Stimulated activated naive CD8-positive, alpha-beta T cell treated with anti-CD3 and anti-CD28 coated beads, Interleukin-15, Interleukin-2, amounts not matched to agents 100 ng/mL and 50 ng/mL, for 24 hours (primary cell): Measurements from ENCODE around the gene ADORA2A.

Source experiments
- H3K27ac Mint-ChIP-seq: one replicate; pipeline ENCODE4 v1.8.0; 2021; ENCODE audit warnings: mild to moderate bottlenecking, mixed read lengths
- H3K27me3 Mint-ChIP-seq: one replicate; pipeline ENCODE4 v1.8.0; 2021; ENCODE audit warnings: mixed read lengths
- H3K36me3 Mint-ChIP-seq: one replicate; pipeline ENCODE4 v1.8.0; 2021; ENCODE audit warnings: low read depth, mixed read lengths
- H3K4me1 Mint-ChIP-seq: one replicate; pipeline ENCODE4 v1.8.0; 2021; ENCODE audit warnings: low read depth, mixed read lengths
- H3K4me3 Mint-ChIP-seq: one replicate; pipeline ENCODE4 v1.8.0; 2021; ENCODE audit warnings: mild to moderate bottlenecking, mixed read lengths
- H3K9me3 Mint-ChIP-seq: one replicate; pipeline ENCODE4 v1.8.0; 2021; ENCODE audit warnings: mixed read lengths

Gene ADORA2A

DNA sequence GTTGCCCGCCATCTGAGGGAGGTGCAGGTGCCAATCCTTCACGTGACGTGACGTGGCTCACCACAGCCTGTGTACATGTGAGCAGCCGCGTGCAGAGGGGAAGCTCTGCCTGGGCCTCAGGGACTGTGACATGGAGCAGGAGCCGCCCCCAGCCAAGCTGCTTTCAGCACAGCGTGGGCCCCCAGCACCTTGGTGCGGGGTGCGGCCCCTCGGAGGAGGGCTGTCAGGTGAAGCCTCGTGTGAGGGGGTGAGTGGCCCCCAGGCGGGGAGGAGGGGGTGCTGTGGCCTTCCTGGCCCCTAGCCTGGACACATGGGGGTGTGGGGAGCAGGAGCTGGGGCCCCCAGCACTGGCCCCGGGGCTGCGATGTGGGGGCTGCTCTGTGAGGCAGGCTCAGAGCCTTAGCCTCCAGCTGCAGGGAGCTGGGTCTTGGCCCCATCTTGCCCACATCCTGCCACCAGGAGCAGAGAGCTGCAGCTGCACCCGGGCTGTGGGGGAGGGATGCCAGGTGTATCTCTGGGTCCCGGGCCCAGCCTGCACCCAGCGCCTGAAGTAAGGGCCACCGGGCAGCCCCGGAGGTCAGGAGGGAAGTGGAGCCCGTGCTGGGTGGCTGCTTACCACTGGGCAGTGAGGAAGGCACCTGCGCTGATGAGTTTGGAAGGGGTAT lies at the start of gene ADORA2A:
Gene ADORA2A (plus strand): TSS at position 100 of the 665 bp plus-strand sequence. CDS start 5,806 bp downstream, outside the sequence.
- Mint-ChIP-seq H3K4me1 (peaks cover 63% of the 10 kb centered on the region), H3K36me3 (peaks cover 19% of the 10 kb centered on the region), H3K9me3 (no peaks in the 10 kb centered on the region), H3K4me3 (peak within 1 kb of the TSS; percentile 89), H3K27me3 (no peaks in the 10 kb centered on the region), H3K27ac (peak within 1 kb of the TSS; percentile 95)

DNA sequence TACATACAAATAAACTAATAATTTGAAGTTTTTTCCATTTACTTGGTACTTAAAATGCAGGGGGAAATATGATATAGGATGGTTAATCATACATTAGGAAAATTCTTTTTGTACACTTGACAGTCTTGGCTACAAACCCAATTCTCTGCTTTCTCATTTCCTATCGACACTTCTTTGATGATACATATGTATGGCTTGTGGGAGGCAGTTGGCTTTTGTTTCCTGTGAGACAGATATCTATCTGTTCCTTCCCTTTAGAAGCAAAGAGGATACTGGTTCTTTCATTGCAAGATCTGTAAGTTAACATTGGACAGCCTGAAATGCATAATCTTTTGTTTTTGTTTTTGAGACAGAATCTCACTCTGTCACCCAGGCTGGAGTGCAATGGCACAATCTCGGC lies 47.9 kb upstream of the ADORA2A start:
- Mint-ChIP-seq H3K27me3 (no peaks in the 10 kb centered on the region), H3K4me3 (no peak overlapping the region), H3K36me3 (peaks cover 70% of the 10 kb centered on the region), H3K4me1 (peaks cover 20% of the 10 kb centered on the region), H3K9me3 (no peaks in the 10 kb centered on the region), H3K27ac (no peak overlapping the region)

DNA sequence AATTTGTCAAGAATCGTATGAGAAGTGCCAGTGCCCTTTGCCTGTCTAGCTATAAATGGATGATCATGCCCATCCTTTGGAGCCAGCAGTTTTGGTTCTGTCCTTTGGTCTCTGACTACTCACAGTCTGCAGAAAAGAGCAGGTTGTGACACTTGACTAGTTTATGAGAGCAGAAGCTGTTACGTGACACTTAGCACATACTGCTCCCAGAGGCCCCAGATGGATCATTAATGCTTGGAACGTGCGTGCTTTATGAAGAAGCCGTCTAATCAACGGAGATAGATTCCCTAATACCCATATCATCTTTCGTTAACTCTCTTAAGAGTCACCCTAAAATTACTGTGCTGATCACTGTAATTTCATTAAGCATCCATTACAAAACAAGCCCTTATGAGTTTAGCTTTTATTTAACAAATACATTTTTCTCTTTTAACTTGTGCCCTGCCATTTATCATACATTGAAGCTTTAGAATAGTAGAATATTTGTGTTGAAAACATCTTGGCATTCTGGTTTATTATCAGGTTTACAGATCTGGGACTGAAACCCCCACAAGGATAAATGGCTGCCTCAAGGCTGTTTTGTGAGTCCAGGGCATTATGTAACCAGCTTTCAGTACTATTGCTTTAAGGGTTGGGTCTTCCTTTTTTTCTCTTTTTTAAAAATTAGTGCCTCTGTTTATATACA lies 47.0 kb upstream of the ADORA2A start:
- Mint-ChIP-seq H3K4me3 (no peak overlapping the region), H3K9me3 (no peaks in the 10 kb centered on the region), H3K27me3 (no peaks in the 10 kb centered on the region), H3K4me1 (peaks cover 20% of the 10 kb centered on the region), H3K27ac (no peak overlapping the region), H3K36me3 (peaks cover 63% of the 10 kb centered on the region)

GRCh38 chr22:24380905-24381230 lies 46.5 kb upstream of the ADORA2A start:
- H3K4me1 Mint-ChIP-seq: peaks cover 20% of the 10 kb centered on the region
- H3K27me3 Mint-ChIP-seq: no peaks in the 10 kb centered on the region
- H3K36me3 Mint-ChIP-seq: peaks cover 58% of the 10 kb centered on the region
- no peak overlapping the region for H3K27ac Mint-ChIP-seq
- no peak overlapping the region for H3K4me3 Mint-ChIP-seq
- H3K9me3 Mint-ChIP-seq: no peaks in the 10 kb centered on the region

DNA sequence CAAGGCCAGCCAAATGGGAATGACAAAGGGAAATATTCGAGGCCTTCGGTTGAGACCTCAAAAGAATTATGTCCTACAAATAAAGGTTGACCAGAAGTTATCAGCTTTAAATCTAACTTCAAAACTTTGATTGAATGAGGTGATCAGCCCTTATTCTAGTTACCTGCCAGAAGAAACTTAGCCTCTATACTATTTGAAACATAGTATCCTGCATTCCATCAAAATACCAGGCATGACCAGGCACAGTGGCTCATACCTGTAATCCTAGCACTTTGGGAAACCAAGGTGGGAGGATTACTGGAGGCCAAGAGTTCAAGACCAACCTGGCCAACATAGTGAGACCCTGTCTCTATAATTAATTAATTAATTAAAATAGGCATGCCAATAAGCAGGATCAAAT lies 44.3 kb upstream of the ADORA2A start:
- H3K27ac Mint-ChIP-seq: no peak overlapping the region
- H3K36me3 Mint-ChIP-seq: peaks cover 44% of the 10 kb centered on the region
- H3K9me3 Mint-ChIP-seq: no peaks in the 10 kb centered on the region
- peaks cover 20% of the 10 kb centered on the region for H3K4me1 Mint-ChIP-seq
- no peaks in the 10 kb centered on the region for H3K27me3 Mint-ChIP-seq
- H3K4me3 Mint-ChIP-seq: no peak overlapping the region

- H3K27ac Mint-ChIP-seq: peak overlapping the region; percentile 12
Observed at GRCh38 chr22:24384131-24384530, 43.3 kb upstream of the ADORA2A start.

GRCh38 chr22:24386937-24387471 lies 40.4 kb upstream of the ADORA2A start:
- Mint-ChIP-seq H3K27ac (no peak overlapping the region), H3K36me3 (peaks cover 25% of the 10 kb centered on the region), H3K27me3 (no peaks in the 10 kb centered on the region), H3K4me3 (no peak overlapping the region), H3K9me3 (no peaks in the 10 kb centered on the region), H3K4me1 (peaks cover 5% of the 10 kb centered on the region)

More at GRCh38 chr22:24384131-24384530, 43.3 kb upstream of the ADORA2A start:
- no peaks in the 10 kb centered on the region for H3K9me3 Mint-ChIP-seq
- peaks cover 34% of the 10 kb centered on the region for H3K36me3 Mint-ChIP-seq
- H3K4me3 Mint-ChIP-seq: no peak overlapping the region
- H3K4me1 Mint-ChIP-seq: peaks cover 10% of the 10 kb centered on the region
- no peaks in the 10 kb centered on the region for H3K27me3 Mint-ChIP-seq

DNA sequence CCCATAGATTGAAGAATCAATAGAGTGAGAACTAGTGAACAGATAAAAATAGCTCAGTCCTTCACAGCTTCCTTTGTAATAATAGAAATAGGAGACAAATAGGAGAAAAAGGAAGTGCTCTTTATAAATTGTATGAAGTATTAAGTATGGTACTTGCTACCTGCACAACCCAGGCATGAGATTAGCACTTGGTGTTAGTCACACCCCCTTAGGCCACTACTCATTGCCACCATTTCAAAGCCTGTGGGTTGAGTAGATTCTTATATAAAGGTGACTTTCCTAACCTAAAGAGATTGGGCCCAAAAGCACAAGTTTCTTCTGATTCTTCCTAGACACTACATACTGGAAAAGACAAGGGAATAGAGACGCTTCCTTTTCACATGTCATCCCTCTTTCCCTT lies 37.7 kb upstream of the ADORA2A start:
- Mint-ChIP-seq H3K36me3 (peaks cover 12% of the 10 kb centered on the region), H3K4me3 (no peak overlapping the region), H3K9me3 (no peaks in the 10 kb centered on the region), H3K27ac (no peak overlapping the region), H3K27me3 (no peaks in the 10 kb centered on the region), H3K4me1 (peaks cover 5% of the 10 kb centered on the region)

DNA sequence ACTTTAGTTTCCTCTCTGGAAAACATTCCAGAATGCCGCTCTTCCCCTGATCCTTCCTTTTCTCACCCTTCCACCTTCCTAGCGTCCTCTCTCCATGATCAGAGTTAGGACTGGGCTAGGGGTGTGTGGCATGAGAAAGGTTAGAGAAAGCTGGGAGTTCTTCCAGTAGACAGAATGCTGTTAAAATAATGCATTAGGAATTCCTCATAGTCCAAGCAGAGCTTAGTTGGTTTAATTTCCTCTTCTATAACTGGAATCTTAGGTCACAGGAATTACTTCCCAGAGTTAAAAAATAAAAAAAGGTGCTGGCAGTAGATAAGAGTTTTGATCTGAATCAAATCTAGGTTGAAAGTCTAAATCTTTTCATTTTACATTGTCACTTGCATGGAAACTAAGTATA lies 37.2 kb upstream of the ADORA2A start:
- Mint-ChIP-seq H3K27me3 (no peaks in the 10 kb centered on the region), H3K4me3 (no peak overlapping the region), H3K27ac (no peak overlapping the region), H3K9me3 (no peaks in the 10 kb centered on the region), H3K4me1 (peaks cover 5% of the 10 kb centered on the region), H3K36me3 (peaks cover 14% of the 10 kb centered on the region)

DNA sequence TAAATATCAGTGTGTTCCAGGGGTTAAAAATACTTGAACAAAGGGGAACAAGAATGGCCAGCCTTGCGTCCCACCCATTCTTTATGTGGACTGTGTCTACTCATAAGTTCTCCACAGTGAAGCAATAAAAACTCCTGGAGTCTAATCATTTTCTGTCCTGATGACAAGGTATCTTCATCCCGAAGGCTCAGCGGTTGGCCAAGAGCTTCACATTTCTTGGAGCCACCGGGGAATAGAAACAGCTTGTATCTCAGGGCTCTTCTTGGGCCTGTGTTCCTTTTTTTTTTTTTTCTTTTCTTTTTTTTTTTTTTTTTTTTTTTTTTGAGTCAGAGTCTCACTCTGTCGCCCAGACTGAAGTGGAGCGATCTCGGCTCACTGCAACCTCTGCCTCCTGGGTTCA lies 36.8 kb upstream of the ADORA2A start:
- Mint-ChIP-seq H3K27ac (no peak overlapping the region), H3K4me3 (no peak overlapping the region), H3K4me1 (peaks cover 5% of the 10 kb centered on the region), H3K9me3 (no peaks in the 10 kb centered on the region), H3K36me3 (peaks cover 17% of the 10 kb centered on the region), H3K27me3 (no peaks in the 10 kb centered on the region)

- Mint-ChIP-seq H3K27me3 (no peaks in the 10 kb centered on the region), H3K4me3 (no peak overlapping the region), H3K27ac (no peak overlapping the region), H3K4me1 (peaks cover 5% of the 10 kb centered on the region), H3K36me3 (peaks cover 22% of the 10 kb centered on the region), H3K9me3 (no peaks in the 10 kb centered on the region)
Observed at GRCh38 chr22:24391836-24392217, 35.6 kb upstream of the ADORA2A start.

DNA sequence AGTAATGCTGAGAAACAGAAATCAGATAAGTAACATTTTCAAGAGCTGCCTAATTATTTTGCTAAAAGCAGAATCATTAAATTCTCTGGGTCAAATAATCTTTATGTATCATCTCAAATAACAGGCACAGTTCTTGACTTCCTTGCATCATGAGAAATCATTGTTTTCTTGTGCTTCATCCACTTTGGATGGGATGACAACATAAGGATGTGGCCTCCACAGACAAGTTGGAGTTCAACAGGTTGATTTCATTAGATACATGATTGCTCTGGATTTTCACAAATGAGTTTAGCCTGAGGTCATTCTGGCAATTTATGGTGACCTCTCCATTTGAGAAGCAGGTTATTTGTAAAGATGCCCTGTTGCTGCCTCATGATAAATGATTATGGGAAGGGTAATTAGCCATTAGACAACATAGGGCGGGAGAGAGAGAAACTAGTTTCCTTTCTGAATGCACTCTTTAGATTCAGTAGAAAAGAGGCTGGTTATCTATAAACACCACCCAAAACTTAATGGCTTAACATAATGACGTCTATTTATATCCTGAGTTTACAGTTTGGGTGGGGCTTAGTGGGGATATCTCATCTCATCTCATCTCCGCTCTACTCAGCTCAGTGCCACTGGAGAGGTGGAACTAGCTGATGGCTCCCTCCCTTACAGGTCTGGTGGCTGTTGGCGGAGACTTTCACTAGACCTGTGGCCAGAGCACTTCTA lies 35.0 kb upstream of the ADORA2A start:
- H3K4me1 Mint-ChIP-seq: peaks cover 5% of the 10 kb centered on the region
- H3K27me3 Mint-ChIP-seq: no peaks in the 10 kb centered on the region
- no peak overlapping the region for H3K27ac Mint-ChIP-seq
- H3K4me3 Mint-ChIP-seq: no peak overlapping the region
- H3K9me3 Mint-ChIP-seq: no peaks in the 10 kb centered on the region
- peaks cover 23% of the 10 kb centered on the region for H3K36me3 Mint-ChIP-seq

GRCh38 chr22:24393012-24393559 lies 34.3 kb upstream of the ADORA2A start:
- Mint-ChIP-seq H3K27me3 (no peaks in the 10 kb centered on the region), H3K9me3 (no peaks in the 10 kb centered on the region), H3K36me3 (peaks cover 29% of the 10 kb centered on the region), H3K27ac (no peak overlapping the region), H3K4me3 (no peak overlapping the region), H3K4me1 (peaks cover 6% of the 10 kb centered on the region)

DNA sequence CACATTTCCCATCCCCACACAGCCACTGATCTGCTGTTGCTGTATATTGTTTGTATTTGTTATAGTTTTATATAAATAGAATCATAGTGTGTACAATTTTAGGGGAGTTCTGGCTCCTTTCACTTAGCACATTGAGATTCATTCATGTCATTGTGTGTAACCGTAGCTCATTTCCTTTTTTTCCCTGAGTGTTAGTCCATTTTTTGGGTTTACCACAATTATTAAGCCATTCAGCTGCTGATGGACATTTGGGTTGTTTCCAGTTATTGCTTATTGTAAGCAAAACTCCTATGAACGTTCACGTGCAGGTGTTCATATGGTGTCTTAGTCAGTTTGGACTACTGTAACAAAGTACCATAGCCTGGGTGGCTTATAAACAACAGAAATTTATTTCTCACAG lies 33.6 kb upstream of the ADORA2A start:
- H3K9me3 Mint-ChIP-seq: no peaks in the 10 kb centered on the region
- H3K27ac Mint-ChIP-seq: no peak overlapping the region
- no peak overlapping the region for H3K4me3 Mint-ChIP-seq
- no peaks in the 10 kb centered on the region for H3K27me3 Mint-ChIP-seq
- H3K4me1 Mint-ChIP-seq: peaks cover 8% of the 10 kb centered on the region
- H3K36me3 Mint-ChIP-seq: peaks cover 35% of the 10 kb centered on the region

GRCh38 chr22:24394254-24394653 lies 33.1 kb upstream of the ADORA2A start:
- H3K27me3 Mint-ChIP-seq: no peaks in the 10 kb centered on the region
- H3K36me3 Mint-ChIP-seq: peaks cover 36% of the 10 kb centered on the region
- no peak overlapping the region for H3K27ac Mint-ChIP-seq
- no peak overlapping the region for H3K4me3 Mint-ChIP-seq
- no peaks in the 10 kb centered on the region for H3K9me3 Mint-ChIP-seq
- H3K4me1 Mint-ChIP-seq: peaks cover 8% of the 10 kb centered on the region
